NCI-H2029 treated with DMSO at 0.1 percent for 48 hours (cell line): ENCODE results near the gene INPP5B.

Experiments
- DNase-seq: peaks from one replicate; lab custom pipeline; 2025; lab: John Stamatoyannopoulos, UW

The INPP5B gene

DNA sequence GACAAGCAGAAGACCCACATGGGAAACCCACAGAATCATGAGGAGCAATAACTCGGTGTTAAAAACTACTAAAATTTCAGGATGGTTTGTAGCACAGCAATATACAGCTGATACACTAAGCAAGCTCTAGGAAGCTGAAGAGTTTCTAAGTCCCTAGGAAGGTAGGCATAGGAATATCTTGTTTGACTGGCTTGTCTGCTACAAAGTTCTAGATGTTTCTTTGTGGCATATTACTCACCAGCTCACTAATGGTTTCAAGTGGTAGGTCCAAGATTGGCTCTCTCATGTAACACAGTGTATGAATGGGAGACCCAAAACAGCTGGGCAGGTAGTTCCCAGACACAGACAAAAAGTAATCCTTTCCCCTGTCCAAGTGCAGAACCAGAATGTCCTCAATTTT, 74.2 kb downstream of the INPP5B start:
- no peak for DNase-seq

- no peak for DNase-seq
Measured at GRCh38 chr1:37868466-37868865, 78.4 kb downstream of the INPP5B start.

DNA sequence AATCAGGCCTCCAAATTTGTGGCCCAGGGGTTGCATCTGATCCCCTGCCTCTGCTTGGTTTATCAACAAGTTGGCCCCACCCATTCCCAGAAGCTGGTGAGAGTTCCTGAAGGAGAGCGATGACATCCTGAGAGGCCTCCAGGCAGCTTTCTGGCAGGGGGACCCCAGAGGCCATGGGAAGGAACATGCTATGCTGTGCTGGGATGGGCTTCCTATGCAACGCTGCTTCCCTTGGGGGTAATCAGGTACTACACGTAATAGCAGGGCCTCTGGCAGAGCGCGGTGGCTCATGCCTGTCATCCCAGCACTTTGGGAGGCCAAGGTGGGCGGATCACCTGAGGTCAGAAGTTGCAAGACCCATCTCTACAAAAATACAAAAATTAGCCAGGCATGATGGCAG, 79.1 kb downstream of the INPP5B start:
- DNase-seq, result no peak

DNA sequence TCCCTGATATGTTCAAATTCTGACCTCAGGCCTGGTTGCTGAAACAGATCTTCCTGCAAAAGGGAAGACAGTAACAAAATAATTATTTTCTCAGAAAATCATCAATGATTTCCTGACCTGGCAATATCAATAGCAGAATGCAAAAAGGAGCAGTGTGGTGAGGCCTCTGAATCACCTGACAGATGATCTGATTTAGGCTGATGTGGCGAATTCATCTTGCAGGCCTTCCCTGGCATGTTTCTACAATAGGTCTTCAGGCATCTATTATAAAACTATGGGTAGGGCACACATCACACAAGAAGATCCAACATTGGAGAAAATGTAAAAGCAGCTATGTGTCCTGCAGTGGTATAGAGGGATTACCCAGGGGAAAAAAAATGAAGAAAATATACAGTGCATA, 80.4 kb downstream of the INPP5B start:
- DNase-seq, result no peak

- DNase-seq, result no peak
Measured at GRCh38 chr1:37865348-37866120, 81.3 kb downstream of the INPP5B start.

- no peak for DNase-seq
Measured at GRCh38 chr1:37862330-37862729, 84.5 kb downstream of the INPP5B start.

DNA sequence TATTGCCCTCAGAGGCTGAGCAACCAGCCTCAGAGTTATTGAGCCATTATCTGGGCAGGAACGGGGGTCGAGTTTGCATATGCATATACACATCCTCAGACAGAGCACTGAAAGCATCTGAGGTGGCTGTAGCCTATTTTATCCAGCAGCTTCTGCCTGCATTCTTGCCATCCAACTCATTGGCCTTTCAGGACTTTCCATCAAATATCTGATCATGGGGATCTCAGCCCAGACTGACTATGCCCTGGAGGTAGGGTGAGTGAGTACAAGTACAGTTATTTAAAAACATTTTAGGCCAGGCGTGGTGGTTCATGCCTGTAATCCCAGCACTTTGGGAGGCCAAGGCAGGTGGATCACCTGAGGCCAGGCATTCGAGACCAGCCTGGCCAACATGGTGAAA, 85.7 kb downstream of the INPP5B start:
- no peak for DNase-seq

- DNase-seq, result no peak
Measured at GRCh38 chr1:37860346-37860666, 86.5 kb downstream of the INPP5B start.

- peak; percentile 100 for DNase-seq
Measured at GRCh38 chr1:37859507-37860345, 87.1 kb downstream of the INPP5B start, which contains the start of gene MTF1. Gene MTF1 (minus strand): TSS chr1:37859592. CDS start chr1:37857658, 1,934 bp downstream.

GRCh38 chr1:37858931-37859506, 87.8 kb downstream of the INPP5B start:
- DNase-seq, result no peak

DNA sequence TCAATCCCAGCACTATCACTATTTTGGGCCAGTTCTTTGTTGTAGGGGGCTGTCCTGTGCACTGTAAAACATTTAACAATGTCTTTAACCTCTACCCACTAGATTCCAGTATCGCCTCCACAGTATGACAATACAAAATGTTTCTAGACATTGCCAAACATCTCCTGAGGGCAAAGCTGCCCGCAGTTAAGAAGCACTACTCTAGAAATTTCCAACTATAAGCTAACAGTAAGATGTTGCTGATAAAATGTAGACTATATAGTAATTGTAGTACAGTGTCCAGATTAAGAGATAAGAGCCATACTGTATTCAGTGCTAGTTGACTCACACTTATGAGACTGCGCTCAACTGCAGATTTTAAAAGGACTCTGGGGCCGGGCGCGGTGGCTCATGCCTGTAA, 92.4 kb downstream of the INPP5B start:
- no peak for DNase-seq

DNA sequence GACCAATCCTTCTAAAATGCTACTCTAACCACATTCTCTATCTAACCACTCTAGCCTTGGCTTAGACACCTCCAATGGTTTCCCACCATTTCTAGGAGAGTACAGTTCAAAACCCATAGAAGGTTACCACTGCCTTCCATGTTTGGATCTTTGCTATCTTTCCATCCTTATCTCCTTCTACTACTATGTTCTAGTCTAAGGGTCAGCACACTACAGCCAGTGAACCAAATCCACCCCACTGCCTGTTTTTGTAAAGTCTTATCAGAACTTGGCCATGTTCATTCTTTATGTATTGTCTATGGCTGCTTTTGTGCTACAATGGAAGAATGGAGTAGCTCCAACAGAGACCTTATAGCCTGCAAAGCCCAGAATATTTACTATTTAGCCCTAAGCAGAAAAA, 93.7 kb downstream of the INPP5B start:
- no peak for DNase-seq

DNA sequence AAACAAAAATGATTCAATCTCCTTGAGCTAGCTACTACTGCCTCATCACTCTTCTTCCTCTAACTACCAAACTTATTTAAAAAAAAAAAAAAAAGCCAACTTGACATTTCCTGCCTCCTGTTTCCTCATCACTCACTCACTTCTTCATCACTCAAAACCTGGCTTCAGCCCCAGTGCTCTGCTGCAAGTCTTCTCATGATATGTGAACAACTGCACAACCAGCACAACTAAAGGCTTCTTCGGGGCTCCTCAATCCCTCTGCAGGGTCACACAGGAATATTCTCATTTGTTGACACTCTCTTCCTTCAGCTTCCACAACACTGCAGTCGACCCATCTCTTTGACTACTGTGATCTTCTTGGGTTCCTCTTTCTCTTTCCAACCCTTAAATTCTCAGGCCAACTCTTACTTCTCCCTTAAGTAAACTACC, 95.1 kb downstream of the INPP5B start:
- DNase-seq, result no peak

GRCh38 chr1:37851262-37851661, 95.6 kb downstream of the INPP5B start:
- DNase-seq, result no peak

GRCh38 chr1:37850352-37850955, 96.4 kb downstream of the INPP5B start:
- DNase-seq, result no peak

DNA sequence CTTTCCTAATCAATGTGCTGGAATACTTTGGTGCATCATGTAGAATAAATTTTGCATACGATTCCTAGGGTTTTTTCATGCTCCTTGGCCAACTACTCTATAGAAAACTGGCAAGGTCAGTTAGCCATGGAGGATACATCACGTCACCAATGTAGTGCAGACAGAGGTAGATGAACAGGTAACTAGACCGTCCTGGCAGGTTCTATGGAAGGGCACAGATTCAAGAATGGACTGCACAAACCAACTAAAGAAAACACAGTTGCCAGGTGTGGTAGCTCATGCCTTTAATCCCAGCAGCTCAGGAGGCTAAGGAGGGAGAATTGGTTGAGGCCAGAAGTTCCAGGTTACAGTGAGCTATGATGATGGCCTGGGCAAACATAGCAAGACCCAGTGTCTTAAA, 97.4 kb downstream of the INPP5B start:
- no peak for DNase-seq

- DNase-seq, result no peak
Measured at GRCh38 chr1:37846647-37847339, 100.1 kb downstream of the INPP5B start.

DNA sequence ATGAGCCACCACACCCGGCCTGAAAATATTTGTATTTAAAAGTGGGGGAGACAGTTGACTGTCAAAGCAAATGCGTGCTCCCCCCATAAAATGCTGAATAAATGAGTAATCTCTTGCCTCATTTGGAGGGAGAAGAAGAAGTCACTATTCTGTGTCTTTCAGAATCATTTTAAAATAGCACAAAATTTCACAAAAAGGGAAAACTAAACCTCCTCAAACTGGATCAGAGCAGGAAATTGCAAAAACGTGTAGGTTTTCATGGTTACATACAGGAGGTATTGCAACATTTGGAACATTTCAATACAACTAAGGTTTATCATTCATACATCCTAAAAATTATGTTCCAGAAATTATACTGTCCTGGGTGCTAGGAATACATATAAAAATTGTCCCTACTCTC, 101.1 kb downstream of the INPP5B start:
- DNase-seq, result no peak

- DNase-seq, result no peak
Measured at GRCh38 chr1:37845049-37845646, 101.7 kb downstream of the INPP5B start.

DNA sequence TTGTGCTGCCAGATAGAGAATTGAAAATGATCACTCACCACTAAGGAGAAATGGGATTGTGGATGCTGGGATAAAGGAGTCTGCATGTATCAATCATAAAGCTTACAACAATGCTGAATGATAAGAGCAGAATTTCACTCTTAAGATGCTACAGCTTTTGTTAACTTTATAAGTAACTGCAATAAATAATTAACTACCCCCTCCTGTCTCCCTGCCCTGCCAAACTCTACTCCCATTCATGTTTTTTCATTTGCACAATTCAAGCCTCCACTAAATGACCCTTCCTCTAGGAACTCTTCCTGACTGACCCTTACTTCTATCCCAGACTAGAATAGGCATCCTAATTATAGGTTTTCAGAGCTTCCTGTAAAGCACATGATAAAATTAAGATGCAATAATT, 102.3 kb downstream of the INPP5B start:
- no peak for DNase-seq

DNA sequence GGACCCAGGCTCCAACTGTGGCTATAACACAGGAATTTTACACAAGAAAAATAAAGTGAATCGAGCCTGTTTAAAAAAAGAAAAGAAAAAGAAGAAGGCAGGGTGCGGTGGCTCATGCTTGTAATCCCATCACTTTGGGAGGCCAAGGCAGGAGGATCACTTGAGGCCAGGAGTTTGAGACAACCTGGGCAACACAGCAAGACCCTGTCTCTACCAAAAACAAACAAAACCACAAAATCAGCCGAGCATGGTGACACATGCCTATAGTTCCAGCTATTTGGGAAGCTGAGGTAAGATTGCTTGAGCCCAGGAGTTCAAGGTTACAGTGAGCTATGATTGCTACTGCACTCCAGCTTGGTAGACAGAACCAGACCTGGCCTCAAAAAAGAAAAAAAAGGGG, 105.2 kb downstream of the INPP5B start:
- DNase-seq, result no peak

GRCh38 chr1:37840711-37841110, 106.1 kb downstream of the INPP5B start:
- DNase-seq, result no peak
